HG03103 (cell line): ENCODE results near the gene IFT81.

Experiments
- ATAC-seq: cut with Tn5 transposase; IDR thresholded peaks from one replicate; pipeline ENCODE4 v1.9.1; 2021; ENCODE audit warnings: low read depth; ENCODE audit not compliant: unreplicated experiment

IFT81 gene

DNA sequence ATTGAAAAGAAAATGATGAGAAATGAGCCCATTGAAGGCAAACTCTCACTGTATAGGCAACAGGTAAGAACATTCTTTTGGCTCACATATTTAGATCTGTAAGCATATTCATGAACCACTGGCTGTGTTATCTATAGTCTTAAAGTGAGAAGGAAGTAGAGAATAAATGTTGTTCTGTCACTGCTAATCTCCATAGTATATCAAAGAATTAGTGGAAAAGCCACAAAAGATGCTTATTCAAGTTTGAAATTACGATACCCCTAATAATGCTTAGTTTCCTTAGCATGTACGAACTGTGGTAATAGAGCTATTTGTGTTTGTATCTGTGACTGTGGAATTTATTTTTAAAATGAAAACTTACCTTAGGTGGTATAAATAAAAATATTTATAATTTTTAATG lies 22.8 kb downstream of the IFT81 start:
- no peak for ATAC-seq

DNA sequence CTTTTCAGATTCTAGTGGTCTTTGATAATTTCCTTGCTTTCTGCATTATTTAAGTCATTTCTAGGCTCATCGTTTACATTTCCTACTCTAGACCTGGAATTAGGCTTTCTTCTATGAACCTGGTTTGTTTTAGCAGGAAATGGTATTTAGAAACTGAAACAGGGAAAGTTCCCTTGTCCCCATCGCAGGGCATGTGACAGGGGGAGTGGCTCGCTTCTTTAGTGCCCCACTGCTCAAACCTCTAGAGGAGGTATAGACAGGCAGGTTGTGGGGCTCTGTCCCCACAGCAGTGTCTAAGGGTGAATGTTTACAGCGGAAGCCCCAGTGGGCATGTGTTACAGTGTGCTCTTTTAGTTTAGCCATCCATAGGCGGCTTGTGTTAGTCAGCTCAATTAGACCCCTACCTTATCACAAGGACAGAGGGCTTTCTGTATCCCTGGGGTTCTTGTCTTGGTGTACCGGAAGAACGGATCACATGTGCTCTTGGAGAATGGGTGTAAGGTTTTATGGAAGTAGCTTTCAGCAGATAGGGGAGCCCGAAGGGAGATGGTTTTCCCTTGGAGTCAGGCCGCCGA lies 25.0 kb downstream of the IFT81 start:
- ATAC-seq = no peak

DNA sequence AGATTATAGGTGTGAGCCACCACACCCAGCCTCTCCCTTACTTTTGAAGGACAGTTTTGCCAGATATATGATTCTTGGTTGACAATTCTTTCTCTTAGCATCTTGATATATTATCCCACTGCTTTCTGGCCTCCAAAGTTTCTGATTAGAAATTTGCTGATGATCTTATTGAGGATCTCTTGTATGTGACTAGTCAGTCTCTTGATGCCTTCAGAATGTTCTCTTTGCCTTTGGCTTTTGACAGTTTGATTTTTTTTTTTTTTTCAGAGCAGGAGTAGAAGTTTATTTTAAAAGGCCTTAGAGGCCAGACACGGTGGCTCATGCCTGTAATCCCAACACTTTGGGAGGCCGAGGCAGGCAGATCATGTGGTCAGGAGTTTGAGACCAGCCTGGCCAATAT lies 32.6 kb downstream of the IFT81 start:
- ATAC-seq = no peak

DNA sequence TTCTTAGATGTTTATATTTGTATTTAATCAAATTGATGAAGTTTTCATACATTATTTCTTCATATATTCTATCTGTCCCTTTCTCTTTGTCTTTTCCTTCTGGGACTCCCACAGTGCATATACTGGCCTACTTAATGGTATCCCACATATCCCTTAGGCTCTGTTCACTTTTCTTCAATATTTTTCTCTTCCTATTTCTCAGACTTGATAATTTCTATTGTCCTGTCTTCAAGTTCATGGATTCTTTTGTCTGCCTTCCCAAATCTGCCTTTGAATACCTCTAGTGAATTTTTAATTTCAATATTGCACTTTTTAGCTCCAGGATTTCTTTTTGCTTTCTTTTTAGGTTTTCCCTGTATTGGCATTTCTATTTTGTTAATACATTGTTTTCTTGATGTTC lies 33.4 kb downstream of the IFT81 start:
- ATAC-seq = no peak

DNA sequence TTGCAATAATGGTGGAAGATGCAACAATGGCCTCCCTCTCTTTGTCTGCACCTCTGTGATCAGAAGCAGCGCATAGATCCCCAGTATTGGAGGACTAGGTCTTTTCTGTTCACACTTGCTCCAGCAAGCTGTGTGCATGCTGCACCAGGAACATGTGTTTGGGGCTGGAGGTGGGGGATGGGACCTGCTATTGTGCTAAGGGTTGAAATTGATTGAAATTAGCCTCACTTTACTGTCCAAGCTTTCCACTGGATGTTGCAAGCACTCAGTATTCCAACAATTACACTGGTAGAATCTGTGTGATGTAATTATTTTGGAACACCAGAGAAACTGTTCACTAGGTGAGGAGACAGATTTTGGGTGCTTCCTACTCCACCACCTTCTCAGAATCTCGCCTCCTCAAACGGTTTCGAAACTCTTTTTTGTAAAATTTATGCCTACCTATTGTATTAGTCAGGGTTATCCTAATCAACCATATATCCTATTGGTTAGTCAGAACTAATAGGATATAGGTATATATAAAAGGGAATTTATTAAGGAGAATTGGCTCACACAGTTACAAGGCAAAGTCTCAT lies 35.6 kb downstream of the IFT81 start:
- no peak for ATAC-seq

DNA sequence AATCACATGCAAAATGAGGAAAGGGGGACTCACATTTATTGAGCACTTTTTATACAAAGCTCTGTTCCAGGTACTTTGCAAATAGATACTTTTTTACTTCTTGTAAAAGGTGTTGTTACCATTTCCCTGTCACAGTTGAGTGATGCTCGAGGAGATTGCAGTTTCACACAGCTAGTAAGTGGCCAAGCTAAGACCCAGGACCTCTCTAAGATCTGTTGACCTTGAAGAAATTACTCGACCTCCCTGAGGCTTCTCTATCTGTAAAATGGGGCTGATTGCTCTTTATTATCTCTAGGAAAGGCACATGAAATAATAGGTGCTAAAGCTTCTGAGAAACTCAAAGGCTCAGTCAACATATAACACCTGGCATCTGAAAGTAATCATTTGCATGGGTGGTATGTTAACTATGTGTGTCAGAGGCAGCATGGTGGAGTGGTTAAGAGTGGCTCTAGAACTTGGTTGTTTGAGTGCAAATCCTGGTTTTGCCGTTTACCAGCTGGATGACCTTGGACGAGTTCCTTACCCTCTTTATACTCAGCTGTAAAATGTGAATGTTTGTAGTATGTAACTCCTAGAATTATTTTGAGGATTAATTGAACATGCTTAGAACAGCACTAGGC lies 41.5 kb downstream of the IFT81 start:
- no peak for ATAC-seq

DNA sequence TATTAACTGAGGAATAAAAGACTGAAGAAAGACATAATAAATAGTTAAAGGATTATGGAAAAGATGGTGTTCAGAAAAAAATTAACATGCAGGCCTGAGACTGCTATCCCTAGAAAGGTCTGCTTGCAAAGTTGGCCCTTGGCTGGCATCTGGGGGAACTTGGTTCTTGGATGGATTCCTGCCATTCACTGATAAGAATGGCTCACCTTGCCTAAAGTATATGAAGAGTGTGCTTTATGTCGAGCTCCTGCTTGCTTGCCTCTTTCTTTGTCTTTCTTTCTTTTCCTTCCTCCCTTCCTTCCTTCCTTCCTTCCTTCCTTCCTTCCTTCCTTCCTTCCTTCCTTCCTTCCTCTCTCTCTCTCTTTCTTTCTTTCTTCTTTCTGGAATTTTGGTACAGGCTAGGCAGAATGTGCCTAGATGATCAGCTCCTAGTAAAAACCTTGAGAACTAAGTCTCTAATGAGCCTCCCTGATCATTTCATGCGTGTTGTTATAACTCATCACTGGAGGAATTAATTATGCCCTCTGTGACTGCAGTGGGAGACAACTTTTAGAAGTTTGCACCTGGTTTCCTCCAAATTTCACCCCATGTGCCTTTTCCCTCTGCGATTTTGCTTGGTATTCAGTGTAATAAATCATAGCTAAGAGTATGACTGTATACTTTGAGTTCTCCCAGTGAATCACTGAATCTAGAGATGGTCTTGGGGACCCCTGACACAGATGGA lies 44.7 kb downstream of the IFT81 start:
- no peak for ATAC-seq

DNA sequence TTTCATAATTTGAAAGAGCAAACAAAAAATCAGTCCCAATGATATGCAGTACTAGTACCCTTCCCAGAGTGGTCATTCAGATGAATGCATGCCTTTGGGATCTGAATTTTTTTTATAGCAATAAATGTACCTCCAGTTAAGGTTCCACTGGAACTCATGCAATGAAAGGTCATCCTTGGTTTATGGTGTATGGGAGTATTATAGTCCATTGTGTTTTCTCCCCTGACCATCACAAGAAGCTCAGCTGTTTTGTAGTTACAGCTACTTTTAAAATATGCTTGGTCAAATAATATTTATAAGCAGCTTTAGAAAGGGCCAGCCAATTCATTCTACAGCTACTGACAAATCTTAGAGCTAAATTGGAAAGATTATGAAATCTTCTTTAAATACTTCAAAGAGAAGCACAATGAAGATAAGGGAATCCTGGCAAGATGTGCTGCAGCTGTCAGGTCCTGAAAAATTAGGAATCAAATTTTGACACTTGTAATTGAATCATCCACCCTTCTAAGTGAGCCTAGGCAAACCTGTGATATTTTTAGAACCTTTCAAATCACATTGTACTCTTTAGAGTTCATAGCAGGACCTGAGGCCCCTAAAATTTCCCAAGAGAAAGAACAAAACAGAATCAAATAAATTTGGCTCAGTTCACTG lies 46.5 kb downstream of the IFT81 start:
- no peak for ATAC-seq

DNA sequence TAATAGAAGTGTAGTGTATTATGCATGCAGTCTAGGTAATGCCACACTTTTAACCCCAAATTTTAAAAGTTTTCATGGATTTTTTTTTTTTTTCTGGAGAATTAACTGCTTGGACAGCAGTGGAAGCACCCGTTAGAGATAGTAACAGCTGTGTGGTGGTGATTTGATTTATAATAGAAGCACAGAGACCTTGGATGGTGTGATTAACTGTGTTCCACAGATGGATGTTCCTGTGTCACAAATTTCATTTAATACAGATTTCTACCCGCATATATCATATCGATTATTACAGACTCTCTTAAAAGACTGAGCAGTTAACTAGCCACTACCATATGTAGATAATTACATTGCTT lies 47.0 kb downstream of the IFT81 start:
- no peak for ATAC-seq

DNA sequence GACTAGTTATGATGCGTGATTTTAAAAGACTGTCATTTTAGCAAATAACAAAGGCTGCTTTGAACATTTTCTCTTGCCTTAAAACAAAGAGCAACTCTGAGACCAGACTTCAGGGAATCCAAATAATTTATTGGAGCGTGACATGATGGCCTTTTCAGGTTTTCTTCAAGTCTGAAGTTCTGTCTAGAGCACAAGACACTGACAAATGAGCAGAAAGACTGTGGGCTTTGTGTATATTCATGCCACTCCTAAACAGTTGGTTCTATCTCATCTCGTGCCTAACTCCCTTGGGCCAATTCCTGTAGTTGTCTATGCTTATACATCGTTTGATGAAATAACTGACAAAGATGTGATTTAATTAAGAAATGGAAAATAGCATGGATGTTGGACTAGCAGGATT lies 47.5 kb downstream of the IFT81 start:
- ATAC-seq = no peak

DNA sequence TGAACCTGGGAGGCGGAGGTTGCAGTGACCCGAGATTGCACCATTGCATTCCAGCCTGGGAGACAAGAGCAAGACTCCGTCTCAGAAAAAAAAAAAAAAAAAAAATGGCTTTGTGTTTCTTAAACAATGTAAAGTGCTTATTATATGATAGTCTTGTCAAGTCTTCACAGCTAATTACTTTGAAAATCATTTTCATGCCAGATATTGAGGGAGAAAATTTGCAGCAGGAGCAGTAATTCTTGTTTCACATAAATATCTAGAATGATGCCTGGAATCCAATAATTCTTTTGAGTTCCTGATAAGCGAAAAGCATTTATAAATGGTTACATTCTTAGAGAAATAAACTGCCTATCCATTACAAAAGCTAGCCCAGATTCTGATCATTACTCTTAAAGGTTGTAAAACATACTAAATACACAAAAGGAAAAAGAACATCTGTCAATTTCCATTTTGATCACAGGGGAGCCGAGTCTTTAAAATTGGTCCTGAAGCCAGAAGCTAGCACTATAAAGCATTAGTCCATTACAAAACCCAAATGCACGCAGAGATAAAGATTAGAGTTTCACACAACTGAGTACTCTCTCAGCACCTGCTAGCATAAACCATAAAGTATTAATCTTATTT lies 50.3 kb downstream of the IFT81 start:
- ATAC-seq = no peak

DNA sequence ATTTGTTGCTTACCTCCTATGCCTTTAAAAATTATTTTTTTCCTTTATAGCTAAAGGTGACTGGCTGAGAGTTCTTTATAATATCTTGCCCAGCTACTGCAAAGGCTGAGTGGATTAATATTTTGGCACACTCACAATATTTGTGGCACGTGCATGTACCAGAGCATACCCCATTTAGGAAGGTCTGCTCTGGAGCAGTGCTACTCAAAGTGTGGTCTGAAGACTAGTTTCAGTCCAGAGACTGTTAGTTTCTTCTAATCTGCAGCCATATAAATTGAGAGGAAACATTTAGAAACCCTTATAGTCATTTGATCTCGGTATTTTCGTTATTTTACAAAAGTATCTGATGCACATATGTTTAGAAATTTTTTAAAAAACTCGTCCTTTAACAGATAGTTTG lies 51.0 kb downstream of the IFT81 start:
- no peak for ATAC-seq

DNA sequence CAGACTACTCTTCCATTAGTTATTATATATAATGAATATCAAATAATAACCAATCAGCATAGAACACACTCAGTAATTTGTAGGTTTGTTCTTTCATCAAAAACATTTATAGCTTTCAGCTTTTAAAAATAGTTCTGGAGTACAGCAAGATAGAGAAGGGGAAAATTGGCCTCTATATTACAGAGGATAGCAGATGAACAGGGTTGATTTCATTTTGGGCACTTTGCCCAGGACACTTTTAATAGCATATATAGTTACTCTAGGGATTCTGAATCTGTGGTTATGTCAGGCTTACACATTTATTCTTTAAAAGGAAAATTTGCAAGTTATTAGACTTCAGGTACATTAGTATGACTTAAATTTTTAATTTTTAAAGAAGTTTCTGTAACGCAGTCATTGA lies 52.6 kb downstream of the IFT81 start:
- ATAC-seq = no peak

DNA sequence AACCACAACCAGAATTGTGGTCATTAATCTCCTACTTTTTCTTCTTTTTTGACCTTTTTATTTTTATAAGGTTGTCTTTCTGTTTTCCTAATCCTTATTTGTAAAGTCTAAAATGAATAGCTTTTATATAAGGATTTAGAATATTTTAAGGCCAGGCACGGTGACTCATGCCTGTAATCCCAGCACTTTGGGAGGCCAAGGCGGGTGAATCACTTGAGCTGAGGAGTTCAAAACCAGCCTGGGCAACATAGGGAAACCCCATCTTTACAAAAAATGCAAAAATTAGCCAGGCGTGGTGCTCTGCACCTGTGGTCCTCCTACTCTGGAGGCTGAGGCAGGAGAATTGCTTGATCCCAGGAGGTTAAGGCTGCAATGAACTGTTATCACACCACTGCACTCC lies 55.1 kb downstream of the IFT81 start:
- ATAC-seq = no peak

DNA sequence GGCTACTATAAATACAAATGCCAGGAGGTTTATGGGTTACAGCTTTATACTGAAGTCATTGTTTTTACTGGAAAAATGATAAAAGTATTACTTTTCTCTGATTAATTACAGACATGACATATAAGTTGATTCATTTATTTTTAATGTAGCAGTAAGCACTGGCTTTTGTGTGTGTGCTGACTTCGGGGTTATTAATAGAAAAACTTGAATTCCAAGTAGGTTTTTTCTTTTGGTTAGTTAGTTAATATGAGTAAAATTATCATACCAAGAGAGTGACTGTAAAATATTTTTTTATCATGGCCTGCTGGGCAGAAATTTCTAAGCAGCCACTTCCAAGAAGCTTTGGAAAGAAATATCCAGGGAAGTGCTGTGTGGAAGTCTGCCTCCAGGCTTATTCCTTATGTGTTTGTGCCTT lies 56.4 kb downstream of the IFT81 start:
- no peak for ATAC-seq

DNA sequence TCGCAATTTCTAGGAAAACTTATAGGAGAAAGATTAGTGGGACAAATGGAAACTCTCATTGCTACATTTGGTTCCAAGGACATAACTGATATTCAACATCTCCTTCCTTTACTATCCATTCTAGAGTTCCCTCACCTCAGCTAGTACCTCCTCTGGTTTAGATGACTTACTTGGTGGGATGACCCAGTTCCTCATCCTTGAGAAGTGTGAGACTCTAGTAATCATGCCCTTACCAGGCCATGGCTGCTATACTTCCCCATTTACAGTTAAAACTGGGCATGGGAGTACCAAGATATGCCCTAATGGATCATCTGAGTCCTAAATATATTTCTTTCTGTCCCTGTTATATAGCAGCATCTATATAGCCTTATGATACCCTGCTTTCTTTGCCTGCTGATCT lies 58.1 kb downstream of the IFT81 start:
- no peak for ATAC-seq

DNA sequence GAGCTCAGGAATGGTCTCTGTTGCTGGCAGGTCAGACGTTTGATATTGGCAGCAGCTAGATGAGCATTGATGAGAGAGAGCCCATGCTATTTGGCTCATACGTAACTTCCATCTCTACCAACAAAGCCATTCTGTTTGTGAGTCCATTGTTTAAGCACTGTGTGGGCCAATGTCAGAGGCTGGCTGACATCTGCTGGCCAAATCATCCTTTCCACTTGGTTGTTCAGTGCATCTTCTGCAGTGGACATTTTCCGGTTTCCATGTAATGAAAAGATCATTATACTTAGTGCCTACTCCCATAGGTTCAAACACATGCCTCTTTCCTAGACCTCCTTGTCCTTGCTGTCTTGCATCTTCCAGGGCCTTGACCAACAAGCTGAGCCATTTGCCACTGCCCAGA lies 59.2 kb downstream of the IFT81 start:
- ATAC-seq = no peak

DNA sequence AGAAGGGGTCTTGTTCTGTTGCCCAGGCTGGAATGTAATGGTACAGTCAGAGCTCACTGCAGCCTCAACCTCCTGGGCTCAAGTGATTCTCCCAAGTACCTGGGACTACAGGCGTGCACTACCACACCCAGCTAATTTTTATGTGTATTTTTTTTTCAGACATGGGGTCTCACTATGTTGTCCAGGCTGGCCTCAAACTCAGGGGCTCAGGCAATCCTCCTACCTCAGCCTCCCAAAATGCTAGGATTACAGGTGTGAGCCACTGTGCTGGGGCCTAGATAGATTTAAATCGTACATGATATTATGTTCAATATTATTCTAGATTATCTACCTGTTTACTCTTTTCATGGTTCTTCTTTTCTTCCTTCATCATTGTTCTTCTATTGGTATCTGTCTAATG lies 61.5 kb downstream of the IFT81 start:
- no peak for ATAC-seq

DNA sequence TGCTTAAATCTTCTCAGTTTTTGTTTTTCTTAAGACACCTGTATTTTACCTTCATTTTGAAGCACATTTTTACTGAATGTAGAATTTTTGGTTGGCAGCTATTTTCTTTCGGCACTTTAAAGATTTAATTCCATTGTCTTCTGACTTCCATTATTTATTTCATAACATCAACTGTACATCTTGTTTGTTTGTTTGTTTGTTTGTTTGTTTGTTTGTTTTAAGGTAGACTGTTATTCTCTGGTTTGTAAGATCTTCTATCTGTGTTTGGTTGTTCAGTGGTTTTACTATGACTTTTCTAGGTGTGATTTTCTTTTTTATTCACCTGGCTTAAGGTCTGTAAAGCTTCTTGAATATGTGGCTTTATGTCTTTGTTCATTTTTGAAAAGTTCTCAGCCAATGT lies 61.9 kb downstream of the IFT81 start:
- ATAC-seq = no peak

DNA sequence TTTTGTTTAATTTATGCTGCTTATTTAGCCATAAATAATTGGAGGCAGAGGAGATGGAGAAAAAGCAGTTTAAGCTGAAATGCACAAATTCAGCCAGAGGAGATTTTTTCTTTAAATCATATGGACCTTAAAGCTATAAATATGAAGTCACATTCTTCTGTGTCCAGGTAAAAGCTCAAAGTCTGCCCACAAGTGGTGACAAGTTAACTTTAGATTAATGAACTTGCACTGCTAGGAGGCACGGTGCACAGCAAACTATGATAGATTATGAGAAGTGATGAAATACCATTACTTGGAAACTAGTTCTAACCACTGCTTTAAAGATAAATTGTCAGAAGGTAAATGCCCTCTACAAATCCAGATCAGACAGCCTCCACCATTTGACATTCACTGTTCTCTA lies 69.0 kb downstream of the IFT81 start:
- ATAC-seq = no peak

DNA sequence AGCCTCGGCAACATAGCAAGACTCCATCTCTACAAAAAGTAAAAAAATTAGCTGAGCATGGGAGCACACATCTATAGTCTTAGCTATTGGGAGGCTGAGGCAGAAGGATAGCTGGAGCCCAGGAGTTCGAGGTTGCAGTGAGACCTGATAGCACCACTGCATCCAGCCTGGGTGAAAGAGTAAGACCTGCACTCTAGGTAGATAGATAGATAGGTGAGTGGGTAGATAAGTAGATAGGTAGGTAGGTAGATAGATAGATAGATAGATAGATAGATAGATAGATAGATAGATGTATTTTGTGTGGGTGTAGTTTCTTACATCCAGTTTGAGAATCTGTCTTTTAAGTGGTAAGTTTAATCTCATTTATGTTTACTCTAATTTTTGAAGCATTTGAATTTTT lies 72.8 kb downstream of the IFT81 start:
- no peak for ATAC-seq
